SK-MEL-5 (cell line): ENCODE data around the gene BTG4. TPM values are rescaled to one million over a fixed set of nuclear protein-coding genes. Genes with fewer than 3 reads are reported as not detected.

Source experiments
- DNase-seq: peaks from one replicate; pipeline ENCODE4 v3.0.0-alpha.2; 2016; ENCODE audit warnings: low read depth, low spot score
- in situ Hi-C: cut with HindIII; loops from 2 replicates; pipeline ENCODE4 v1.10.0; 2016; ENCODE audit warnings: low sequenced_read_pairs, high pct_unique_total_duplicates, low pct_unique_long_range_greater_than_20kb
- total RNA-seq: library from RNA; depleted of rRNA; stranded (reverse); fragments of >200 nt; shearing (Covaris generic); gene quantifications from 2 replicates; pipeline ENCODE4 v1.2.3, GENCODE V29; 2014

The BTG4 gene
- total RNA-seq, 1 experiment from 2014 or later: not detected

DNA sequence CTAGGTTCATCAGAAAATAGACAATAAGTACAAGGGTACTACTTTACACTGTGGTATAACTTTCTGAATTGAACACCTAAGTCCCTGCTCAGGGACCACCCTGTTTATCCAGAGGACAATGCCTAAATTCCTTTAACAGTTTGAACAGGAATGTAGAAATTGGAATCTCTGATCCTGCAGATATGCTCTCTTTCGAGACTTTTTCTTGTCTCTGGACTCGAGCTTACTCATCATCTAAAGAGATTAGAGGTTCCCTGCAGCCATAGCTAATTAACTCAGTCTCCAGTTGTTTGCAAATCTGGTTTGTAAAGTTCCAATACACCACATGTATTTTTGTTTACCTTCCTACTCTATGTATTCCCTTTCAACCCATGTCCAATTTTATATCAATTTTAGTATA lies 3.4 kb upstream of the BTG4 start:
- DNase-seq: no peak
- in situ Hi-C loops: no loop called here

DNA sequence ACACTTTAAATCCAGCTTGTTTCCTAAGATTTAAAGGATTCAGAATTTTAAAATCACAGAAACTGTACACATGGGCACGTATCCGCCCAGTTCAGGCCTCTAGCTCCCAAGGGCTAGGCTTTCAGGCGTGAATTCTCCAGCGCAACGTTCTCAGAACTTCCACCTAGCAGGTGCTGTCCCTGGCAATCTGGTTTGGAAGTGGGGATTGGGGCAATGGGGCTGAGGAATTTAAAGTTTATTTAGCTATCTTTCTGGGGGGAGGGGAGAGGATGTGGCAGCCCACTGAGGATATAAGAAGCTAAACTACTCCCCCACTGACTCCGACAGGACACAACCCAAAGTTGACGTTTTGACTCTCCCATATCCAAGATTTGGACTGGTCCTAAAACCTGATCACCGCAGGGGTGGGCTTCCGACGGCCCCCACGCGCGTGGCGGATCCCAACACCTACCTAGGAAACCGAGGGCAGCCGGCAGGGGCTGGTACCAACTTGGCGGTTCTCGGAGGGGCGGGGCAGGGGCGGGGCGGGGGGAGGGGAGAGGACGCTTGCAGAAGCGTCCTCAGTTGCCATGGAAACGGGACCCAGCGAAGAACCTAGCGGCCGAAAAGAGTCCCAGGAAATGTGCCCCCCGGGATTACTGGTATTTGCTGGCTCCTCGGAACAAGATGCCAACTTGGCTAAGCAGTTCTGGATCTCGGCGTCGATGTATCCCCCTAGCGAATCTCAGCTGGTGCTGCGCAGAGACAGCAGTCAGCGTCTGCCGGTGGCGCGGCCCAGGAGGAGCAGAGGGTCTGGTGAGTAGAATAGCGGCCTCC lies 2.2 kb upstream of the BTG4 start, which contains the start of gene HOATZ:
HOATZ (plus strand) TSS at position 563 of the 816 bp plus-strand sequence; CDS start at position 570, 7 bp downstream.
- no peak for DNase-seq
- in situ Hi-C loops: no loop called here

DNA sequence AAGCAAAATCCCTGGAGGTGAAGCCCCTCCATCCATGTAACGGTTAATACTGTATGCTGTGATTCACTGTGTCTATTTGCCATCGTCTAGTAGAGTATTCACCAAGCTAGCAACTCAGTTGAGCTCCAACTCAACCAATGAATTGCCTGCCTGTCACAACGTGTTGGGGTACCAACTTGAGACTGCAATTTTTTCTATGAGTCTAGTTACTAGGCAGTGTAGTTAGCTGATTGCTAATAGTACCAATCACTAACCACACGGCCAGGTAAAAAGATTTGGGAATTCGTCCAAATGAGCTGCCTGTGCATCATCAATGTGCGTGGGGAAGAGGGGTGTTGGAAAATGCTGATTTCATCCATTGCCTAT lies 1.0 kb upstream of the BTG4 start:
- in situ Hi-C loops: no loop called here
- no peak for DNase-seq

DNA sequence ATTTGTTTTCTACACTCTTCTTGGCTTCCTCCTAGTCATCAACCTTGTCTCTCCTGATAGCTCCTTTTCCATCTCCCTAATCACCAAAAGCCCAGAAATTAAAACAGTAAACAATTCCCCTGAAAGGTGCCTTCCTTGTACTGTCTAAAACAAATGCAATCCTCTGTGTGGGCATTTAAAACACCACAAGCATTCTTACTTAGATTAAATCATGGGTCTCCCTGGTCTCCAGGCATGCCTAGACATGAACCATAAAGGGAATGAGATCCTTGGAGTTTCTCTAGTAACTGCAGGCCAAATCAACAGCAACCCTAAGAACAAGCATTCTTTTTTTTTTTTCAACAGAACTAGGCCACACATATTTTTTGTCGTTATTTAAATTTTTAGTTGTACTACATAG lies 1.9 kb downstream of the BTG4 start:
- in situ Hi-C loops: no loop called here
- no peak for DNase-seq

DNA sequence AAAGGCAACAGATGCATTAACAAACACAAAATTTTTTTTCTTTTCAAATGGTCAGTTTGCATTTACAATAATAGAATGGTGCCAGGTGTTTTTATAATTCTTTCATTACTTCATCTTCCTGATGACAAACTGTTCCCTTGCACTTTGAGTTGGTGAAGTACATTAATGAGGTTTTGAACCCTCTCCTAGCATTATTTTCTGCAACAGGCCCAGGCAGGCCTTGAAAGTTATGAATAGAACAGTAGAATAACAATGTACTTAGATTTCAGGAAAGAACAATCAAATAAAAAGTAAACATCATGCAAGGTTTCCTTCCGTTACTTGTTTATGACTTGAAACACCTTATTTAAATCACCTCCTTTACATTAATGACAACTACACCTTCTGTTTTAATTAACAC lies 9.6 kb downstream of the BTG4 start:
- in situ Hi-C loops: no loop called here
- DNase-seq: no peak

DNA sequence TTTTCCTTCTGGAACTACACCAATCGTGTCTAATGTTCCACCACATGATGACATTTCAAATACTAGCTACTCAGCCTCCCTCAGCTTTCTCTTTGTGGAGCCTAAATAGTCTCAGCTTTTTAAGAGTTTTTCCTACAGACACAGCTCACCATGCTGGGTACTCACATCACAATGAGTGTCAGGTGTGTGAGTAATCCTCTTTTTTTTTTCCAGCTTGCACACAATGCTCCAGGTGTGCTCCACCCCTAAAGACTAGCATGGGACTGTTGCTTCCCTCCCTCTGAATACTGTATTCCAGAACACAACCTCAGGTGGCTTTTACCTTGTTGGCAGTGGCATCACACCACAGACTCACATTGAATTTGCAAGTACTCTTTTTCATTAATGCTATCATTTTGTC lies 11.7 kb downstream of the BTG4 start:
- DNase-seq: no peak
- in situ Hi-C loops: no loop called here

DNA sequence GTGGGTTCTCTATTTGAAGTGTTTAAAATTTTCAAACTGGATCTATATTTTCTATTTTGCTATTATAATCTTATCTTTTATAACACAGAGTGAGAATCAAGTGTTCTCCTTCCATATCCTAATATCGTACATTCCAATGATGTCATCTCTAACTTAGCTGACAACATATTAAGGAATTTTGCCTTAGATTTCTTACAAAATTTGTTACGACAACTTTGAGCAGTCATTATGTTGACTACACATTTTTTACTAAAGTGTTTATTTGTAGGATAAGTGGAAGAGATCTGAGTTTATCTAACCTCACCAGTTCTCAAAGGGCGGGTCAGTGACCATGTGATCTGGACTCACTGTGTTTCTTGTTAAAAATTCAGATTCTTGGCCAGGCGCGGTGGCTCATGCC lies 12.7 kb downstream of the BTG4 start:
- no peak for DNase-seq
- in situ Hi-C loops: no loop called here

DNA sequence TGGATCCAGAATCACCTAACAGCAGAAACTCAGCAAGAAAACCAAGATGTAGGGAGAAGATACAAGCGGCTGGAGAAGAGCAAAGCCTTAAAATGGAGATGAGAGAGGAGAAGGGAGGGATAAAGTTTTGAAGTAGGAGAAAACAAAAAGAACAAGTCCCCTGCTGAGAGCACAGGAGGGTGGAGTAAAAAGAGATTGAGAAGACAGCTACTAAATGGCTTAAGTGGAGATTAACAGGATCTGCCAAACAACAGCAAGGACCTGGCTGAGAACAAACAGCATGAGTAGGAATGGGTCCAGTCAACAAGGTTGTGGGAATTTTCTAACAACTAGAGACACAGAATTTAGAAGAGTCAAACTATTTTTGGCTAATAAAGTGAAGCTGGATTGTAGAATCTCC lies 18.1 kb downstream of the BTG4 start:
- in situ Hi-C loops: no loop called here

DNA sequence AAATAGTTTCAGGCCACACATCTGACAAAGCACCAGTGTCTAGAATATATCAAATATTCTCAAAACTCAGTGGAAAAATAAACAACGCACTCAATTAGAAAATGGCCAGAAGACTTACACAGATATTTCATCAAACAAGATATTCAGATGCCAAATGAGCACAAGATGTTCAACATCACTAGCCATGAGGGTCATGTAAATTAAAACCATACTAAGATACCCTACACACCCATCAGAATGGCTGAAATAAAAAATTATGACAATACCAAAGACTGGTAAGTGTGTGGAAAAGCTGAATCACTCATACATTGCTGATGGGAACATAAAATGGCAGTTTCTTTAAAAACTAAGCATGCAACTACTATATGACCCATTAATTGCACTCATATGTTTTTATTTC lies 21.7 kb downstream of the BTG4 start:
- in situ Hi-C loops: no loop called here
- no peak for DNase-seq

More for the DNA sequence above, 18.1 kb downstream of the BTG4 start:
- DNase-seq: no peak

DNA sequence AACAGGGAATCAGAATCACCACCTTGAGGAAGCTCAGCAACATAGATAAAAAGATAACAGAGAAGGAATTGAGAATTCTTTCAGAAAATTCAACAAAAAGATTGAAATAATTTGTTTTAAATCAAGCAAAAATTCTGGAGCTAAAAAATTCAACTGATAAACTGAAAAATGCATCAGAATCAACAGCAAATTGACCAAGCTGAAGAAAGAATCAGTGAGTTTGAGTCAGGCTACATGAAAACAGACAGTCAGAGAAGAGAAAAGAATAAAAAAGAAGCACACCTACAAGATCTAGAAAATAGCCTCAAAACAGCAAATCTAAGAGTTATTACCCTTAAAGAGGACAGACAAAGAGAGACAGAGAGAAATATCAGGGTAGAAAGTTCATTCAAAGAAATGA lies 28.8 kb downstream of the BTG4 start:
- DNase-seq: no peak
- in situ Hi-C loops: no loop called here

DNA sequence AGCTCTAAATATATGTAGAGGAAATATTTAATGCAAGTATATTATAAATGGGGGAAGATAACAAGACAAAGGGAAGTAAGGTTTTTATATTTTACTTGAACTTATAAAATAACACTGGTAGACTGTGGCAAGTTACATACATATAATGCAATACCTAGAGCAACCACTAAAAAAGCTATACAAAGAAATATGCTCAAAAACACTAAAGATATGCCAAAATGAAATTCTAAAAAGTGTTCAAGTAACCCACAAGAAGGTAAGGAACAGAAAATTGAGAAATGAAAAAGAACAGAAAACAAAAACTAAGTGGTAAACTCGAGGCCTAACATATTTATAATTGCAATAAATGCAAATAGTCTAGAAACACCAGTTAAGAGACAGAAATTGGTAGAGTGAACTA lies 32.5 kb downstream of the BTG4 start:
- in situ Hi-C loops: no loop called here
- DNase-seq: no peak

DNA sequence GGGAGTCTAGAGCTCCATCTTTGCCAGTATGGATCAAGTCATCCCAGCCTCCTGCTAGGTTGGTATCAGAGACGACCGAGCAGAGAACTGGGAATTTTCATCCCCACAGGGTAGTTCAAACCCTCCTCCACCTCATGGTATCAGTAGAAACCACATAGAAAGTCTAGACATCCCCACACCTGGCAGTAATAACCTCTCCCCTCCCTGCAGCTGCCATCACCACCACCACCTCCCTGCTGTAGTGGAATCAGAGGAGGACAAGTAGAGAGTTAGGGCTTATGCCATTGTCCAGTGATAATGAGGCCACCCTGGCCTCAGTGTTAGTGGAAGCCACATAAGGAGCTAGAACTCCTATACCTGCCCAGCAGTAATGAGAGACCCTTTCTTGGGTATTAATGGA lies 34.3 kb downstream of the BTG4 start:
- in situ Hi-C loops: no loop called here
- no peak for DNase-seq

DNA sequence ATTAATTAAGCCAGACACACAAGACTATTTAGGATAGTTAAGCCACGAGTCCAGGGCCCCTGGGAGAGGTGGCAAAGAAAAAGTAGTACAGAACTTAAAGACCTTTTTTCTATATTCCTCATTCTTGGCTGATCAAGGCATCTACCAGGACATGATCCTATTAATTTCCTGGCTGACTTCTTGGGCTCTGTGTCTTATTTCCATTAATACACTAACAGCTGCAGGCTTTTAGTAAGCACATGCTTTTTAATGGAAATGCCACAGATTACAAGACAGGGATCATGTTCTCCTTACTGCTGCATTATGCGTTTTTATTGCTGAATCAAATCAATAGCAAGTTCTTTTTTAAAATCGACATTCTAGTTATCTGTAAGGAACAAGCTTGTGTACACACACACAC lies 35.2 kb downstream of the BTG4 start:
- in situ Hi-C loops: no loop called here
- DNase-seq: no peak

DNA sequence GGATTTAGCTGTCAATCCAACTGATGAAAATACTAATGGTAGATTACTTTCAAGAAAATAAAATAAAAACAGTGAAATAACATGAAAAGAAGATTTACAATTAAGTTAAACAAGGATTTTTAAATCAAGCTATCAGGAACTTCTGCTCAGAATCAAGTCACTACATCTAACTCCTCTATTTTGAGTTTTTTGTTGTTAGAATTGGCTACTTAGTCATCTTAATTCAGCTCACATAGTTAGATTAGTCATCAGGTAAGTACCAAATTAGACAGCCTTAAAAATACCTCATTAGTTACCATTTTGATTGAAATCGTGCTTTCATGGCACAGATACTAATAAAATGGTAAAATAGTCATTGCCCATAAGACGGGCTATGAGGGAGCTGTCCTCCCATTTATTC lies 35.8 kb downstream of the BTG4 start:
- DNase-seq: no peak

DNA sequence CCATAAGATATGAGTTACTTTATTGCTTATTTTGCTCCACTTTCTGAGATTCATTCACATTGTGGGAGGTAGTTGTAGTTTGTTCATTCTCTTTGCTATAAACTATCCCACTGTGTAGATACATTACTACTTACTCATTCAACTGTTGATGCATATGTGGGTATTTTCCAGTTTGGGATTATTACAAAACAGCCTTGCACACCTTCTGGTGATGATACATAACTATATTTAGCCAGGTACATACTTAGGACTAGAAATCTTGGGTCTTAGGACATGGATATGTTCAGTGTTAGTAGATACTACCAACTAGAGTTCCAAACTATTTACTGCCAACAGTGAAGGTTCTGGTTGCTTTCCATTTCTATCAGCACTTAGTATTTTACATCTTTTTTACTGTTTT lies 37.8 kb downstream of the BTG4 start:
- DNase-seq: no peak
- in situ Hi-C loops: no loop called here

More for the DNA sequence above, 35.8 kb downstream of the BTG4 start:
- in situ Hi-C loops: no loop called here

DNA sequence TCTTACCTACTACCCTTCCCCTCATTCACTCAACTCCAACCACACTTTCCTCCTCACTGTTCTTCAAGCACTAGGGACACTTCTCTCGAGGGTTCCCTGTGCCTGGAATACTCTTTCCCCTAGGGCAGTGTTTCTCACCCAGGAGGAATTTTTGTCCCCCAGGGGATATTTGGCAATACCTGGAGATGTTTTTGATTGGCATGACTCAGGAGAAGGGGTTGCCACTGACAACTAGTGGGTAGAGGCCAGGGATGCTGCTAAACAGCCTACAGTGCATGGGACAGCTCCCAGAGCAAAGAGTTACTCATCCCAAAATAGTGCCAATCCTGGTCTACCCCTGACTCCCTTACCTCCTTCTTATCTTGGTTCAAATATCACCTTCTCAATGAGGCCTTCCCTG lies 40.0 kb downstream of the BTG4 start:
- in situ Hi-C loops: no loop called here
- DNase-seq: no peak

DNA sequence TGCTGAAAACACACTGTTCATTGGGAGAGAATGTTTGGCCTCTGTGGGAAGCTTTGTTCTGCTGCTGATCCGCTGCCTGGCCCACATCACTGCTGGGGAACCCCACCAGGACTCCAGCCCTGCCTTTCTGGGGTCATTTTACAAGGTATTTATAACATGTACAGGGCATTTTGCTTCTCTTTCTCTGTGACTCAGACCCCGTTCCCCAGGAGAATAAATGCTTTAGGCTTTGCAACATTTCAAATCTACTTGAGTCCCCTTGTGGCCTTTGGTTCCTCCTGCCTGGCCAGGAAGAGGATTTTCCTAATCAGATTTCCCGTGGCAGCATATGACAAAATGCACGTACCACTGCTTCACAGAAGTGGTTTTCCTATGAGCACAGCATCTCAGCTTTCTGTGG lies 43.0 kb downstream of the BTG4 start:
- in situ Hi-C loops: no loop called here
- DNase-seq: no peak

DNA sequence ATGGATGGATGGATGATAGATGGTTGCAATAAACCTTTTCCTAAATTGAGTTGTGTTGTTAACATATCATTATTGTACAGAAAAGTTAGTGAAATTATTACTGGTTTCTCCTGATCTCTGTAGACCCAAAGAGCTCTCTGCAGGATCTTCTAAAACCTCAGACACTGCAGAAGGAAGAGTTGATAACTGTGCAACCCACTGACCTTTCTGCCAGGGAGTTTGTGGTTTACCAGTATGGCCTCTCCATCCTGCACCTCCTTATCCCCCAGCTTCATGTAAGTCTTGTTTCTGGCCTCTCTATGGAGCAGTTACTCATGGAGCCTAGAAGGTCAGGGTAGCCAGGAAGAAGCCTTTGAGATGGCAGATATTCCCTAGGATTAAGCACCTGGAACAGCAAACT lies 45.6 kb downstream of the BTG4 start:
- in situ Hi-C loops: no loop called here
- no peak for DNase-seq

DNA sequence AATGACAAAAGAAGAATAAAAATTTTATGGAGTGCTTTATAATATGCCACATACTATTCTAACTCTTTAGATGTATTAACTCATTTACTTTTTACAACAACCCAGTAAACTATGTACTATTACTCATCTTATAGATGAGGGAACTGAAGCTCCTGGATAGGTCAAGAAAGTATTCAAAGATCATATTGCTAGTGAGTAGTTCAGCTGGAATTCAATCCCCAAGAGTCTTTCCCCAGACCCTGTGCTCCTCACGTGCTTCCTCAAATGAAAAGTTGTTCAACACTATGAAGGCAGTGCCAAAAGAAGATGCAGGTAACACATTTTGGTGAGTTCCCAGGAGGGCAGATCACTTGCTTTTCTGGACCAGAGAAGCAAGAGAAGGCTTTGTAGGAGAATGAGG lies 46.8 kb downstream of the BTG4 start:
- in situ Hi-C loops: no loop called here
- no peak for DNase-seq

DNA sequence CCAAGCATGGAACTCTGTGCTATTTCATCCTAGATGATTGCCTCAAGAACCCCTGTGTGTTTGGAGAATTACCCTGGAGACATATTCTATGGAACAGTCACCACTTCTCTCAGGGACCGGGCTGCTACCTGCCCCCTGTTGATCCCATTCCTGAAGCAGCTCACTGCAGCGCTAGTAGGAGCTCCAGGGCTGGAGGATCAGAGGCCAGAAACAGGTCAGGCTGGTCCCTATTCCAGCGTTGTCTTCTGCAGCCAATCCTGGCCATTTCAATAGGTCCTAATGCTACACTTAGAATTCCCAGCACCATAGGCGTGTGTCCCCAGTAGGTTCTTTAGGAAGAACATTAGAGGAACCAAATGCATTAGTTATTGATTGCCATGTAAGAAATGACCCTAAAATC lies 48.9 kb downstream of the BTG4 start:
- DNase-seq: no peak
- in situ Hi-C loops: no loop called here
